ENCODE results near the gene THADA.
"Not testable (repeated sequence)": the region's sequence is repeated elsewhere in the genome, so short reads cannot be mapped to it uniquely, and the experiment has no call there.

- TF ChIP-seq, protein P1, sequence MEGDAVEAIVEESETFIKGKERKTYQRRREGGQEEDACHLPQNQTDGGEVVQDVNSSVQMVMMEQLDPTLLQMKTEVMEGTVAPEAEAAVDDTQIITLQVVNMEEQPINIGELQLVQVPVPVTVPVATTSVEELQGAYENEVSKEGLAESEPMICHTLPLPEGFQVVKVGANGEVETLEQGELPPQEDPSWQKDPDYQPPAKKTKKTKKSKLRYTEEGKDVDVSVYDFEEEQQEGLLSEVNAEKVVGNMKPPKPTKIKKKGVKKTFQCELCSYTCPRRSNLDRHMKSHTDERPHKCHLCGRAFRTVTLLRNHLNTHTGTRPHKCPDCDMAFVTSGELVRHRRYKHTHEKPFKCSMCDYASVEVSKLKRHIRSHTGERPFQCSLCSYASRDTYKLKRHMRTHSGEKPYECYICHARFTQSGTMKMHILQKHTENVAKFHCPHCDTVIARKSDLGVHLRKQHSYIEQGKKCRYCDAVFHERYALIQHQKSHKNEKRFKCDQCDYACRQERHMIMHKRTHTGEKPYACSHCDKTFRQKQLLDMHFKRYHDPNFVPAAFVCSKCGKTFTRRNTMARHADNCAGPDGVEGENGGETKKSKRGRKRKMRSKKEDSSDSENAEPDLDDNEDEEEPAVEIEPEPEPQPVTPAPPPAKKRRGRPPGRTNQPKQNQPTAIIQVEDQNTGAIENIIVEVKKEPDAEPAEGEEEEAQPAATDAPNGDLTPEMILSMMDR (IDR thresholded peaks at IDR 0.05; ENCODE audit: borderline replicate concordance, extremely low read depth, low read length, poor library complexity, severe bottlenecking) = not testable (repeated sequence)
- not testable (repeated sequence) for TF ChIP-seq EZH2 (IDR thresholded peaks at IDR 0.05; ENCODE audit: borderline replicate concordance, low read depth, low read length, severe bottlenecking)
Observed at GRCh38 chr2:43532572-43532971, 63.3 kb downstream of the THADA start.
